ENCODE measurements around the gene CD180.
"Not testable (repeated sequence)": the region's sequence is repeated elsewhere in the genome, so short reads cannot be mapped to it uniquely, and the experiment has no call there.

The CD180 gene

DNA sequence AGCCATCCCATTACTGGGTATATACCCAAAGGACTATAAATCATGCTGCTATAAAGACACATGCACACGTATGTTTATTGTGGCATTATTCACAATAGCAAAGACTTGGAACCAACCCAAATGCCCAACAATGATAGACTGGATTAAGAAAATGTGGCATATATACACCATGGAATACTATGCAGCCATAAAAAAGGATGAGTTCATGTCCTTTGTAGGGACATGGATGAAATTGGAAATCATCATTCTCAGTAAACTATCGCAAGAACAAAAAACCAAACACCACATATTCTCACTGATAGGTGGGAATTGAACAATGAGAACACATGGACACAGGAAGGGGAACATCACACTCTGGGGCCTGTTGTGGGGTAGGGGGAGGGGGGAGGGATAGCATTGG lies 23.2 kb downstream of the CD180 start:
- H3K27ac ChIP-seq (ENCODE audit: low read length, poor library complexity, severe bottlenecking); H2BK12ac ChIP-seq (ENCODE audit: low read length in 2 of 2); H3K9me3 ChIP-seq (ENCODE audit: control insufficient read depth, low read length); H2BK15ac ChIP-seq (ENCODE audit: low read depth, poor library complexity, severe bottlenecking); H3K4ac ChIP-seq (ENCODE audit: low read depth in 1 of 2, low read length in 2 of 2); H4K91ac ChIP-seq (ENCODE audit: low read length); H2AFZ ChIP-seq (ENCODE audit: low read depth, low read length); H2BK120ac ChIP-seq (ENCODE audit: low read depth, low read length); H3K79me1 ChIP-seq (replicated peaks; ENCODE audit: low read length, poor library complexity, severe bottlenecking); H3K4me1 ChIP-seq (ENCODE audit: control insufficient read depth, insufficient read depth, low read depth, low read length); H3K27me3 ChIP-seq (ENCODE audit: control insufficient read depth in 1 of 2, insufficient read depth in 1 of 2, low read length in 2 of 2); H2BK5ac ChIP-seq (ENCODE audit: low read depth, low read length, poor library complexity, severe bottlenecking); H3K4me3 ChIP-seq (ENCODE audit: insufficient read depth in 1 of 2, low read depth in 1 of 2, low read length in 2 of 2); H3K14ac ChIP-seq (ENCODE audit: low read length in 2 of 2); DNase-seq; H3K23ac ChIP-seq (ENCODE audit: low read length in 2 of 2); H3K18ac ChIP-seq (ENCODE audit: low read depth in 1 of 2, low read length in 2 of 2); H4K8ac ChIP-seq (ENCODE audit: low read length); H3K9ac ChIP-seq (ENCODE audit: low read length); H3K4me2 ChIP-seq (ENCODE audit: low read length, poor library complexity, severe bottlenecking); H3K36me3 ChIP-seq (ENCODE audit: control insufficient read depth in 1 of 2, insufficient read depth in 2 of 2, low read depth in 1 of 2, low read length in 2 of 2); H2AK5ac ChIP-seq (ENCODE audit: low read length, severe bottlenecking): not testable (repeated sequence)
- WGBS: no CpG with 5 or more reads among the region's 2 CpGs

DNA sequence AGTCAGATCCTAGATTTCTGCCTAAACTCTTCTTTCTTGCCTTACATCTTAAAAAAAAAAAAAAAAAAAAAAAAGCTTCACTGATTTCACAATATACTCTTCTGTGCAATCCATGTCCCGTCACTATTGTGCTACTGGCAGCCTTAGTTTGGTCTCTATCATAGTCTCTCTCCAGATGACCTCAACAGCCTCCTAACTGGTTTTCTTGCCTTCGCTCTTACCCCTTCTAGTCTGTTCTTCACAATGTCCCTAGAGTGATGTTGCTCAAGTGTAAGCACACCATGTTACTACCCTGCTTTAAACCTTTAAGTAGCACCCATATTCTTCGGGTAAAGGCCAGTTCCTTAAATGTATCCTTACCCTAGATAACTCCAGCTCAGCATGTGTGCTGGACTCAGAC lies 25.8 kb downstream of the CD180 start:
- H2BK15ac ChIP-seq (ENCODE audit: low read depth, poor library complexity, severe bottlenecking): no peak overlapping the region
- no peak overlapping the region for H2BK5ac ChIP-seq (ENCODE audit: low read depth, low read length, poor library complexity, severe bottlenecking)
- no peaks in the 10 kb centered on the region for H3K27me3 ChIP-seq (ENCODE audit: control insufficient read depth in 1 of 2, insufficient read depth in 1 of 2, low read length in 2 of 2)
- no peak overlapping the region for H3K27ac ChIP-seq (ENCODE audit: low read length, poor library complexity, severe bottlenecking)
- no peak overlapping the region for H3K18ac ChIP-seq (ENCODE audit: low read depth in 1 of 2, low read length in 2 of 2)
- H3K9ac ChIP-seq (ENCODE audit: low read length): no peak overlapping the region
- H2AFZ ChIP-seq (ENCODE audit: low read depth, low read length): no peak overlapping the region
- H3K14ac ChIP-seq (ENCODE audit: low read length in 2 of 2): no peak overlapping the region
- H3K4me1 ChIP-seq (ENCODE audit: control insufficient read depth, insufficient read depth, low read depth, low read length): no peaks in the 10 kb centered on the region
- no peak overlapping the region for H4K8ac ChIP-seq (ENCODE audit: low read length)
- H2AK5ac ChIP-seq (ENCODE audit: low read length, severe bottlenecking): no peak overlapping the region
- no peak overlapping the region for H2BK12ac ChIP-seq (ENCODE audit: low read length in 2 of 2)
- 95% methylated on average over 3 of the region's 3 CpGs for WGBS
- no peak for DNase-seq
- H2BK120ac ChIP-seq (ENCODE audit: low read depth, low read length): no peak overlapping the region
- H4K91ac ChIP-seq (ENCODE audit: low read length): peak overlapping the region; percentile 22
- H3K79me1 ChIP-seq (replicated peaks; ENCODE audit: low read length, poor library complexity, severe bottlenecking): peaks cover 2% of the 10 kb centered on the region
- H3K4me3 ChIP-seq (ENCODE audit: insufficient read depth in 1 of 2, low read depth in 1 of 2, low read length in 2 of 2): no peak overlapping the region
- H3K4me2 ChIP-seq (ENCODE audit: low read length, poor library complexity, severe bottlenecking): no peak overlapping the region
- H3K9me3 ChIP-seq (ENCODE audit: control insufficient read depth, low read length): no peaks in the 10 kb centered on the region
- peaks cover 12 to 22% of the 10 kb centered on the region in 2 experiments for H3K36me3 ChIP-seq (ENCODE audit: control insufficient read depth in 1 of 2, insufficient read depth in 2 of 2, low read depth in 1 of 2, low read length in 2 of 2)
- no peak overlapping the region for H3K23ac ChIP-seq (ENCODE audit: low read length in 2 of 2)
- no peak overlapping the region for H3K4ac ChIP-seq (ENCODE audit: low read depth in 1 of 2, low read length in 2 of 2)

DNA sequence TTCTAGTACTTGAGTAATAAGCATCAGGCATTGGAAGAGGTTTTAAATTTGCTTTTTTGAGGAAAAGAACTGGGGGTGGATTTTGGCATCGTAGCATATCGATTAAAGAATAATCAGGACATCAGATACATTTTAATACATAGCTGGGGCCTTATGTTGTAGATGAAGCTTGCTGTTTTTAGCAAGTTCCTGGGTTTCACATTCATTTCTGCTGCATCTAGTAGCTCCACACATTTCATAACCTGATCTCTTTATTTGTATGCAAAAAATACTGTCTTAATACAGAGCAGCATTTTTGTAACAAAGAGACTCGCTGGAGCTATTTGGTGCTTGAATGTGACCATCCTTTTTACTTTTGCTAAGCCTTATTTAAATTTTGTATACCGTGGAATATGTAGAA lies 28.5 kb downstream of the CD180 start:
- Histone ChIP-seq H3K79me1 (replicated peaks; ENCODE audit: low read length, poor library complexity, severe bottlenecking) (peaks cover 2% of the 10 kb centered on the region), H4K91ac (ENCODE audit: low read length) (no peak overlapping the region), H3K9ac (ENCODE audit: low read length) (no peak overlapping the region), H3K4ac (ENCODE audit: low read depth in 1 of 2, low read length in 2 of 2) (no peak overlapping the region), H3K14ac (ENCODE audit: low read length in 2 of 2) (no peak overlapping the region), H2AK5ac (ENCODE audit: low read length, severe bottlenecking) (no peak overlapping the region), H4K8ac (ENCODE audit: low read length) (no peak overlapping the region), H3K4me1 (ENCODE audit: control insufficient read depth, insufficient read depth, low read depth, low read length) (no peaks in the 10 kb centered on the region), H3K27me3 (ENCODE audit: control insufficient read depth in 1 of 2, insufficient read depth in 1 of 2, low read length in 2 of 2) (no peaks in the 10 kb centered on the region), H3K23ac (ENCODE audit: low read length in 2 of 2) (no peak overlapping the region), H3K4me2 (ENCODE audit: low read length, poor library complexity, severe bottlenecking) (no peak overlapping the region), H3K18ac (ENCODE audit: low read depth in 1 of 2, low read length in 2 of 2) (no peak overlapping the region), H2BK120ac (ENCODE audit: low read depth, low read length) (no peak overlapping the region), H2BK5ac (ENCODE audit: low read depth, low read length, poor library complexity, severe bottlenecking) (no peak overlapping the region), H3K4me3 (ENCODE audit: insufficient read depth in 1 of 2, low read depth in 1 of 2, low read length in 2 of 2) (no peak overlapping the region), H3K27ac (ENCODE audit: low read length, poor library complexity, severe bottlenecking) (no peak overlapping the region), H3K36me3 (ENCODE audit: control insufficient read depth in 1 of 2, insufficient read depth in 2 of 2, low read depth in 1 of 2, low read length in 2 of 2) (peaks cover 39 to 49% of the 10 kb centered on the region in 2 experiments), H3K9me3 (ENCODE audit: control insufficient read depth, low read length) (no peaks in the 10 kb centered on the region), H2BK15ac (ENCODE audit: low read depth, poor library complexity, severe bottlenecking) (no peak overlapping the region), H2BK12ac (ENCODE audit: low read length in 2 of 2) (no peak overlapping the region), H2AFZ (ENCODE audit: low read depth, low read length) (no peak overlapping the region)
- WGBS: 100% methylated on average over 2 of the region's 4 CpGs
- no peak for DNase-seq

DNA sequence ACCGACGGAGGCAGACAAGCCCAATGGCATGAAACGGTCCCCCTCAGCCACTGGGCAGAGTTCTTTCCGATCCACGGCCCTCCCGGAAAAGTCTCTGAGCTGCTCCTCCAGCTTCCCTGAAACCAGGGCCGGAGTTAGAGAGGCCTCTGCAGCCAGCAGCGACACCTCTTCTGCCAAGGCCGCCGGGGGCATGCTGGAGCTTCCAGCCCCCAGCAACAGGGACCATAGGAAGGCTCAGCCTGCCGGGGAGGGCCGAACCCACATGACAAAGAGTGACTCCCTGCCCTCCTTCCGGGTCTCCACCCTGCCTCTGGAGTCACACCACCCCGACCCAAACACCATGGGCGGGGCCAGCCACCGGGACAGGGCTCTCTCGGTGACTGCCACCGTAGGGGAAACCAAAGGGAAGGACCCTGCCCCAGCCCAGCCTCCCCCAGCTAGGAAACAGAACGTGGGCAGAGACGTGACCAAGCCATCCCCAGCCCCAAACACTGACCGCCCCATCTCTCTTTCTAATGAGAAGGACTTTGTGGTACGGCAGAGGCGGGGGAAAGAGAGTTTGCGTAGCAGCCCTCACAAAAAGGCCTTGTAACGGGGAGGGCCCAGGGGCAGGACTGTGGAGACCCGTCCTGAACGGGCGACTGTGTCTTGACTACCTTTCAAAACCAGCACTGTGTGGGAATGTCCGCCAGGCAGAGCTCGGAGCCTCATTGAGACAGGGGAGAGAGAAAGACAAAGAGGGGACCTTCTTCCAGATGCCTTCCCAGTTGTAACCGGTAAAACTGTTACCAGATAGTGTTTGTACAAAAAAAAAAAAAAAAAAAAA lies 29.9 kb downstream of the CD180 start:
- Histone ChIP-seq H2BK15ac (ENCODE audit: low read depth, poor library complexity, severe bottlenecking) (peak overlapping the region; percentile 37), H2BK12ac (ENCODE audit: low read length in 2 of 2) (peak overlapping the region in 1 of 2 experiments; percentile 92), H4K91ac (ENCODE audit: low read length) (peak overlapping the region; percentile 72), H3K9me3 (ENCODE audit: control insufficient read depth, low read length) (no peaks in the 10 kb centered on the region), H3K4me3 (ENCODE audit: insufficient read depth in 1 of 2, low read depth in 1 of 2, low read length in 2 of 2) (no peak overlapping the region), H3K27ac (ENCODE audit: low read length, poor library complexity, severe bottlenecking) (no peak overlapping the region), H3K27me3 (ENCODE audit: control insufficient read depth in 1 of 2, insufficient read depth in 1 of 2, low read length in 2 of 2) (no peaks in the 10 kb centered on the region), H3K4me1 (ENCODE audit: control insufficient read depth, insufficient read depth, low read depth, low read length) (no peaks in the 10 kb centered on the region), H3K14ac (ENCODE audit: low read length in 2 of 2) (peak overlapping the region in 1 of 2 experiments; percentile 12), H3K4ac (ENCODE audit: low read depth in 1 of 2, low read length in 2 of 2) (peak overlapping the region; percentile 49 to 83), H3K79me1 (replicated peaks; ENCODE audit: low read length, poor library complexity, severe bottlenecking) (peaks cover 2% of the 10 kb centered on the region), H3K18ac (ENCODE audit: low read depth in 1 of 2, low read length in 2 of 2) (peak overlapping the region; percentile 46 to 56), H3K4me2 (ENCODE audit: low read length, poor library complexity, severe bottlenecking) (no peak overlapping the region), H2BK120ac (ENCODE audit: low read depth, low read length) (no peak overlapping the region), H3K23ac (ENCODE audit: low read length in 2 of 2) (no peak overlapping the region), H4K8ac (ENCODE audit: low read length) (peak overlapping the region; percentile 83), H3K9ac (ENCODE audit: low read length) (peak overlapping the region; percentile 80), H2AFZ (ENCODE audit: low read depth, low read length) (peak overlapping the region; percentile 46), H3K36me3 (ENCODE audit: control insufficient read depth in 1 of 2, insufficient read depth in 2 of 2, low read depth in 1 of 2, low read length in 2 of 2) (peaks cover 45 to 61% of the 10 kb centered on the region in 2 experiments), H2BK5ac (ENCODE audit: low read depth, low read length, poor library complexity, severe bottlenecking) (no peak overlapping the region), H2AK5ac (ENCODE audit: low read length, severe bottlenecking) (no peak overlapping the region)
- 77% methylated on average over 30 of the region's 31 CpGs for WGBS
- no peak for DNase-seq
